Brain microvascular endothelial cell (primary cell): ENCODE measurements around the gene CTNND2.

Source experiments
- DNase-seq: peaks from one replicate; pipeline ENCODE4 v3.0.0-alpha.2; 2020
- H3K27ac ChIP-seq: fragments of 250-450 bp; sonication (Bioruptor Pico); 2 replicates; pipeline ENCODE4 v1.5.1; 2020; ENCODE audit warnings: mild to moderate bottlenecking, moderate library complexity
- H3K27me3 ChIP-seq: fragments of 250-450 bp; sonication (Bioruptor Pico); replicated peaks from 2 replicates; pipeline ENCODE4 v1.5.1; 2020; ENCODE audit warnings: mild to moderate bottlenecking
- H3K36me3 ChIP-seq: fragments of 250-450 bp; sonication (Bioruptor Pico); replicated peaks from 2 replicates; pipeline ENCODE4 v1.5.1; 2020; ENCODE audit warnings: mild to moderate bottlenecking
- H3K4me3 ChIP-seq: 2 replicates; pipeline ENCODE4 v1.5.1; 2011; ENCODE audit warnings: low read depth, mild to moderate bottlenecking, control low read depth, low read length, moderate library complexity
- in situ Hi-C: cut with HindIII; loops from 2 replicates; pipeline ENCODE4 v1.10.0; 2017; ENCODE audit warnings: low sequenced_read_pairs, low pct_ligation_motif_present
- TF ChIP-seq, protein P1 (sequence below): IDR thresholded peaks from 2 replicates; pipeline ENCODE4 v1.5.1; 2011; ENCODE audit warnings: low read depth, mild to moderate bottlenecking, moderate library complexity, low read length, control low read depth, inconsistent platforms; ENCODE audit errors: missing control alignments

CTNND2 gene

DNA sequence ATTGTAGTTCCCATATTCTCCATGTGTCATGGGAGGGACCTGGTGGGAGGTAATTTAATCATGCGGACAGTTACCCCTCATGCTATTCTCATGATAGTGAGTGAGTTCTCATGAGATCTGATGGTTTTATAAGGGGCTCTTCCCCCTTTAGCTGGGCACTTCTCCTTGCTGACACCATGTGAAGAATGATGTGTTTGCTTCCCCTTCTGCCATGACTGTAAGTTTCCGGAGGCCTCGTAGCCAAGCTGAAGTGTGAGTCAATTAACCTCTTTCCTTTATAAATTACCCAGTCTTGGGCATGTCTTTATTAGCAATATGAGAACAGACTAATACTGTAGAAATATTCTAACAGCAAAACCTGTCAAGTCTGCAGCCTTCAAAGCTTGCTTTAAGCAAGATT is 293.2 kb downstream of the CTNND2 start:
- no peaks in the 10 kb centered on the region for H3K36me3 ChIP-seq
- no peak for DNase-seq
- H3K27ac ChIP-seq: no peak overlapping the region
- no peaks in the 10 kb centered on the region for H3K27me3 ChIP-seq
- in situ Hi-C loops: no loop called here
- no peak overlapping the region for H3K4me3 ChIP-seq
- TF ChIP-seq, protein P1, sequence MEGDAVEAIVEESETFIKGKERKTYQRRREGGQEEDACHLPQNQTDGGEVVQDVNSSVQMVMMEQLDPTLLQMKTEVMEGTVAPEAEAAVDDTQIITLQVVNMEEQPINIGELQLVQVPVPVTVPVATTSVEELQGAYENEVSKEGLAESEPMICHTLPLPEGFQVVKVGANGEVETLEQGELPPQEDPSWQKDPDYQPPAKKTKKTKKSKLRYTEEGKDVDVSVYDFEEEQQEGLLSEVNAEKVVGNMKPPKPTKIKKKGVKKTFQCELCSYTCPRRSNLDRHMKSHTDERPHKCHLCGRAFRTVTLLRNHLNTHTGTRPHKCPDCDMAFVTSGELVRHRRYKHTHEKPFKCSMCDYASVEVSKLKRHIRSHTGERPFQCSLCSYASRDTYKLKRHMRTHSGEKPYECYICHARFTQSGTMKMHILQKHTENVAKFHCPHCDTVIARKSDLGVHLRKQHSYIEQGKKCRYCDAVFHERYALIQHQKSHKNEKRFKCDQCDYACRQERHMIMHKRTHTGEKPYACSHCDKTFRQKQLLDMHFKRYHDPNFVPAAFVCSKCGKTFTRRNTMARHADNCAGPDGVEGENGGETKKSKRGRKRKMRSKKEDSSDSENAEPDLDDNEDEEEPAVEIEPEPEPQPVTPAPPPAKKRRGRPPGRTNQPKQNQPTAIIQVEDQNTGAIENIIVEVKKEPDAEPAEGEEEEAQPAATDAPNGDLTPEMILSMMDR: no peak

DNA sequence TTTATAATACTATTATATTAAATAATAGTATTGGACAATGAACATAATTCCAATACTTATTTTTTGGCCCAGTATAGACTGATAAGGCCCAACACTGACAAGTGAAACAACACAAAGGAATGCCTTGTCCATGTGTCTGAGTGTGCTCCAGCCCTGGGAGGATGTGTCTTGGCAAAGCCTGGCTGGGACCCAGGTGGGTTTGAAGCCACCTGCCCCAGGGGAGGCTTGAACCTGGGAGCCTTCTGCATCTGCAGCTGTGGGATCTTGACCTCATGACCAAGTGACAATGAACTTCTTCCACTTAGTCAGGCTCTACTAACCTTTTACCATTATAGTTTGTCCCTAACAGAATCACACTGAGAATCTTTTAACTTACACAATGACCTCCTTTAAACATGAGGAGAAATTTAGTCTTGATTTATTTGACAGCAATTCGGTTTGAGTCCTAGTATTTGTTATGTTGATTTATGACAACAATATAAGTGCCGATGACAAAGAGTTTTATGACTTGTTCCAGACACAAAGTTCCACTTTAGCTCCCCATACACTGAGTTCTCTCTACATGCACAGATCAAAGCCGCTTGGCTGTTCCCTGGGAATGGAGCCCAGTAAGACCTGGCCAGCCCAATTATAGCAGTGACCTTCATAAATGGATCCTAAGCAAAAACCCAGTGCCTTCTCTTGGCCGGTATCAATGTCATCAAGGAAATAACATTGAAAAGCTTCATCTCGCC is 294.5 kb downstream of the CTNND2 start:
- Histone ChIP-seq H3K27me3 (no peaks in the 10 kb centered on the region), H3K36me3 (no peaks in the 10 kb centered on the region), H3K4me3 (no peak overlapping the region), H3K27ac (no peak overlapping the region)
- in situ Hi-C loops: no loop called here
- DNase-seq: no peak
- TF ChIP-seq, protein P1: no peak

DNA sequence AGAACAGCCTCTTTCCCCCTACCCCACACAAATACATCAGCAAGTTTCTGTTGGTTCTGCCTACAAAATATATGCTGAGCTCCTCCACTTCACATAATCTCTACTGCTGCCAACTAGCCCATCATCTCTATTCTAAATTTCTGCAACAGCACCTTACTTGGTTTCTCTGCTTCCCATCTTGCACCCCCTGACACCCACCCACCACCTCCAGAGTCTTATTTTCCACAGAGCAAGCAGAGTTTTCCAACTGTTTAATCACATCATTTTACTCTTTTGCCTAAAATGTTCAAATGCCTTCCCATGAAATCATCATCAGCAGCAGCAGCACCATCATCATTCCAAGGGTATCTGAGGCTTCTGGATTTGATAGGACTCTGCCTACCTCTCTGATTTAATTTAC is 295.7 kb downstream of the CTNND2 start:
- no peak for DNase-seq

DNA sequence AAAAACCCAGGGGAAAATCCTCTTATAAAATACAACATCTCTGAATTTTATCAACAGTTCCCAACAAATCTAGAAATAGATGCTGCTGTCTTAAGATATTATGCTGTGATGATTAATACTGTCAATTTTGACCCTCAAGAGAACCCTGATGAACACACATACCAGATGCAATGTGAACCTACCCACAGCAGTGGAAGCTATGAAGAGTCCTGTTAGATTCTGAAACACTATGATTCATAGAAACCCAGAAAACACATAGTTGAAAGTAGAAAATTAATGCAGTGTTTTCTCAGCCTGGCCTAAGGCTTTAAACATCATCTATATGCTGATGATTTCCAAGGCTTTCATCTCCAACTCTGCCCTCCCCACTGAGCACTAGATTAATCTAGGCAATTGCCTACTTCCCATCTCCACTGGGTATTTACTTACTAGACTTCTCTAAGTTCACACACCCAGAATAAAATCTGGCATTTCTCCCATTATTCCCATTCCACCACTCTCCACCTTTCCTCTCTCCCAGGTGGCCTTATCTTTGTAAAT is 296.2 kb downstream of the CTNND2 start:
- H3K27ac ChIP-seq: no peak overlapping the region
- TF ChIP-seq, protein P1: no peak
- H3K36me3 ChIP-seq: no peaks in the 10 kb centered on the region
- no peak for DNase-seq
- H3K4me3 ChIP-seq: no peak overlapping the region
- in situ Hi-C loops: no loop called here
- H3K27me3 ChIP-seq: no peaks in the 10 kb centered on the region

More for the DNA sequence above, 295.7 kb downstream of the CTNND2 start:
- no peaks in the 10 kb centered on the region for H3K36me3 ChIP-seq
- no peaks in the 10 kb centered on the region for H3K27me3 ChIP-seq
- in situ Hi-C loops: no loop called here
- TF ChIP-seq, protein P1: no peak
- no peak overlapping the region for H3K27ac ChIP-seq
- H3K4me3 ChIP-seq: no peak overlapping the region

DNA sequence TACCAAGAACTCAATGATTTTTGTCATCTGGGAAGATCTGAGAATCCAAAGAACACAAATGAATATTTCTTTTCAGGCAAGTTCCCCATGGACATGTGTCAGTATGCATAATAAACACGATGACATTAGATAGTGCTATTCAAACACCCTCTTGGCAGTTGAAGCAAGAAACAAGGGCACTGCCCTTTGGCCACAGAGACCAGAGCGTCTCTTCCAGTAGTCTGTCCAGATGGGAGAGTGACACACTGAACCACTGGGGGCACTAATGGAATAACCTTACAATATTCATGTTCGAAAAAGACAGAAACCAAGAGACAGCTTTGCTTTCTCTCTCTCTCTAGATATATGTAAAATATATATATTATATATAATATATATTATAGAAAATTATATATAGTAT is 301.9 kb downstream of the CTNND2 start:
- no peak for DNase-seq
- in situ Hi-C loops: no loop called here
- TF ChIP-seq, protein P1: no peak

More for the DNA sequence above, 301.9 kb downstream of the CTNND2 start:
- H3K4me3 ChIP-seq: no peak overlapping the region
- no peak overlapping the region for H3K27ac ChIP-seq
- H3K27me3 ChIP-seq: no peaks in the 10 kb centered on the region
- H3K36me3 ChIP-seq: no peaks in the 10 kb centered on the region
